Heart left ventricle (tissue), 13 donors: ENCODE data around the gene OR7A5.

ENCODE experiments used
- POLR2A ChIP-seq, 2 donors: fragments of 450-650 bp; IDR thresholded peaks; one replicate each; pipeline ENCODE4 v1.6.1; 2017; ENCODE audit warnings: antibody characterized with exemption in 2 of 2, mild to moderate bottlenecking in 2 of 2, moderate library complexity in 2 of 2
- TF ChIP-seq, protein P1 (sequence below), 12 donors: fragments of 200-600 bp; sonication (generic) in 4 of 12; IDR thresholded peaks; one replicate each; pipeline versions ENCODE4 v1.5.0 to v1.8.0; 2018 to 2022; ENCODE audit warnings: antibody characterized with exemption in 12 of 12, mild to moderate bottlenecking in 5 of 12
- donor health status: ischemic (EF 13 %, LVEDD 7.1; RV severe dilation, severe dysfunction).
- donor health status: DM: no; HTN: yes; CAD: no.
- donor health status: DM: no; HTN: no; CAD: no.
- donor health status: ischemic (EF 25% LVEDD 6.9; RV normal size, moderate dysfunction).
- donor health status: ischemic (EF 25% LVEDD 5.7; RV mildly dilated, moderate dysfunction).
- donor health status: ischemic (EF 35%, LVEDD 5.7; RV mildly dilated, moderate dysfunction).
- donor health status: nonischemic (EF 11% LVEDD 7.7; RV severe dilation, severe dysfunction).
- donor health status: DM: yes; HTN: yes; CAD: no.
- donor health status: PGD.
- donor health status: ischemic (EF 29% LVEDD 5.4; RV normal size, mild dysfunction).
- donor health status: nonischemic (EF 23%, LVEDD 6.1; RV moderate dilation, normal function).

DNA sequence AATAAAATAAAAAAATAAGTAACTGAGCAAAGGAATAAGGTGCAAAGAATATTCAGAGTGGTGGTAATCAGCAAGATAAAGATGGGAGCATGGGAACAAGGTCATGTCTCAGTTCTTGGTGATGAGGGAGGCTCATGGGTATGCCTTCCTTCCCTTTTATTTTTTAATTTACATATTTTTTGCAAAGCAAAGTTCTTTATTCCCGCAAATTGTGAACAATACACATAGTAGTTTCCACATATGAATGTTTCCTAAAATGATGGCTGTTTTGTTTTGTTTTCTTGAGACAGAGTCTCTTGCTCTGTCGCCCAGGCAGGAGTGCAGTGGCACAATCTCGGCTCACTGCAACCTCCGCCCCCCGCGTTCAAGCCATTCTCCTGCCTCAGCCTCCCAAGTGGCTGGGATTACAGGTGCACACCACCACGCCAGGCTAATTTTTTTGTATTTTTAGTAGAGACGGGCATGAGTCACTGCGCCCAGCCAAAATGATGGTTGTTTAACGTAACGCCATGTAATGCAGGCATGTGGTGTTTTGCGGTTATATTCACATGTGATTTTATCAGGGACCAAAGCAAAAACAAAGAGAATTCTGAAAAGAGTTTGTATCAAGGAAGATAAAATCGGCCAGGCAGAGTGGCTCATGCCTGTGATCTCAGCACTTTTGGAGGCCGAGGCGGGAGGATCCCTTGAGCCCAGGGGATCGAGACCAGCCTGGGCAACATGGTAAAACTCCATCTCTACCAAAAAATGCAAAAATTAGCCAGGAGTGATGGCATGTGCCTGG lies 52.2 kb downstream of the OR7A5 start:
- TF ChIP-seq, protein P1, sequence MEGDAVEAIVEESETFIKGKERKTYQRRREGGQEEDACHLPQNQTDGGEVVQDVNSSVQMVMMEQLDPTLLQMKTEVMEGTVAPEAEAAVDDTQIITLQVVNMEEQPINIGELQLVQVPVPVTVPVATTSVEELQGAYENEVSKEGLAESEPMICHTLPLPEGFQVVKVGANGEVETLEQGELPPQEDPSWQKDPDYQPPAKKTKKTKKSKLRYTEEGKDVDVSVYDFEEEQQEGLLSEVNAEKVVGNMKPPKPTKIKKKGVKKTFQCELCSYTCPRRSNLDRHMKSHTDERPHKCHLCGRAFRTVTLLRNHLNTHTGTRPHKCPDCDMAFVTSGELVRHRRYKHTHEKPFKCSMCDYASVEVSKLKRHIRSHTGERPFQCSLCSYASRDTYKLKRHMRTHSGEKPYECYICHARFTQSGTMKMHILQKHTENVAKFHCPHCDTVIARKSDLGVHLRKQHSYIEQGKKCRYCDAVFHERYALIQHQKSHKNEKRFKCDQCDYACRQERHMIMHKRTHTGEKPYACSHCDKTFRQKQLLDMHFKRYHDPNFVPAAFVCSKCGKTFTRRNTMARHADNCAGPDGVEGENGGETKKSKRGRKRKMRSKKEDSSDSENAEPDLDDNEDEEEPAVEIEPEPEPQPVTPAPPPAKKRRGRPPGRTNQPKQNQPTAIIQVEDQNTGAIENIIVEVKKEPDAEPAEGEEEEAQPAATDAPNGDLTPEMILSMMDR (IDR thresholded peaks at IDR 0.05) = no peak
- TF ChIP-seq POLR2A (IDR thresholded peaks at IDR 0.05) = no peak
